ENCODE measurements around the gene MME.

Gene MME

GRCh38 chr3:155084567-155084966 lies 4.4 kb downstream of the MME start:
- no peak for DNase-seq
- Histone ChIP-seq H3K27me3 (peaks cover 21% of the 10 kb centered on the region), H3K4me3 (ENCODE audit: low read depth, low read length) (no peak overlapping the region), H3K36me3 (no peaks in the 10 kb centered on the region), H3K4me1 (no peaks in the 10 kb centered on the region), H3K9me3 (no peaks in the 10 kb centered on the region)
- TF ChIP-seq, protein P1, sequence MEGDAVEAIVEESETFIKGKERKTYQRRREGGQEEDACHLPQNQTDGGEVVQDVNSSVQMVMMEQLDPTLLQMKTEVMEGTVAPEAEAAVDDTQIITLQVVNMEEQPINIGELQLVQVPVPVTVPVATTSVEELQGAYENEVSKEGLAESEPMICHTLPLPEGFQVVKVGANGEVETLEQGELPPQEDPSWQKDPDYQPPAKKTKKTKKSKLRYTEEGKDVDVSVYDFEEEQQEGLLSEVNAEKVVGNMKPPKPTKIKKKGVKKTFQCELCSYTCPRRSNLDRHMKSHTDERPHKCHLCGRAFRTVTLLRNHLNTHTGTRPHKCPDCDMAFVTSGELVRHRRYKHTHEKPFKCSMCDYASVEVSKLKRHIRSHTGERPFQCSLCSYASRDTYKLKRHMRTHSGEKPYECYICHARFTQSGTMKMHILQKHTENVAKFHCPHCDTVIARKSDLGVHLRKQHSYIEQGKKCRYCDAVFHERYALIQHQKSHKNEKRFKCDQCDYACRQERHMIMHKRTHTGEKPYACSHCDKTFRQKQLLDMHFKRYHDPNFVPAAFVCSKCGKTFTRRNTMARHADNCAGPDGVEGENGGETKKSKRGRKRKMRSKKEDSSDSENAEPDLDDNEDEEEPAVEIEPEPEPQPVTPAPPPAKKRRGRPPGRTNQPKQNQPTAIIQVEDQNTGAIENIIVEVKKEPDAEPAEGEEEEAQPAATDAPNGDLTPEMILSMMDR (IDR thresholded peaks at IDR 0.05; ENCODE audit: low read depth, low read length), result no peak

DNA sequence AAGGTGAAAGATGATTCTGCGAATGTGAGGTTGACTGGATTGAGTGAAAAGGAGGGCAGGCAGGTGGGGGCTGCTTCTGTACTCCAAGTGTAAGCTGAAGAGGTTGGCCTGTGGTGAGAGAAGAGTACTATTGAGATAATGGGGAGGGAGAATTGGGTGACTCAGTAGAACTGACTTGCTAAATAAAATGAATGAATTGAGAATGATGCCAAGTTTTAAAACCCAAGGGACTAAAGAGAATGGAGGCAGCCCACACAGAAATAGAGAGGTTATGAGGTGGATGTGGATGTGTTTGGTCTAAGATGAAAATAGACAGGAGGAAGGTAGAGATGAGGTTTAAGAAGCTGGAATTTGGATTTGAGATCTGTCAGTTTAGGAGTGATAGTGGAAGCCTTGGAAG lies 5.9 kb downstream of the MME start:
- H3K4me1 ChIP-seq, result no peaks in the 10 kb centered on the region
- no peak for DNase-seq
- H3K9me3 ChIP-seq, result no peaks in the 10 kb centered on the region

GRCh38 chr3:155088706-155089345 lies 8.7 kb downstream of the MME start:
- Histone ChIP-seq H3K4me1 (no peaks in the 10 kb centered on the region), H3K9me3 (no peaks in the 10 kb centered on the region), H3K27me3 (no peaks in the 10 kb centered on the region), H3K4me3 (ENCODE audit: low read depth, low read length) (no peak overlapping the region), H3K36me3 (no peaks in the 10 kb centered on the region)
- no peak for DNase-seq
- TF ChIP-seq, protein P1 (IDR thresholded peaks at IDR 0.05; ENCODE audit: low read depth, low read length), result no peak

More for the DNA sequence above, 5.9 kb downstream of the MME start:
- no peaks in the 10 kb centered on the region for H3K36me3 ChIP-seq
- H3K4me3 ChIP-seq (ENCODE audit: low read depth, low read length), result no peak overlapping the region
- TF ChIP-seq, protein P1 (IDR thresholded peaks at IDR 0.05; ENCODE audit: low read depth, low read length), result no peak
- peaks cover 7% of the 10 kb centered on the region for H3K27me3 ChIP-seq

- no peaks in the 10 kb centered on the region for H3K27me3 ChIP-seq
- H3K36me3 ChIP-seq, result no peaks in the 10 kb centered on the region
- TF ChIP-seq, protein P1 (IDR thresholded peaks at IDR 0.05; ENCODE audit: low read depth, low read length), result no peak
- H3K4me3 ChIP-seq (ENCODE audit: low read depth, low read length), result no peak overlapping the region
- H3K9me3 ChIP-seq, result no peaks in the 10 kb centered on the region
- no peaks in the 10 kb centered on the region for H3K4me1 ChIP-seq
- no peak for DNase-seq
Measured at GRCh38 chr3:155089495-155089894, 9.4 kb downstream of the MME start.

GRCh38 chr3:155093261-155093660 lies 13.1 kb downstream of the MME start:
- H3K27me3 ChIP-seq, result no peaks in the 10 kb centered on the region
- H3K4me3 ChIP-seq (ENCODE audit: low read depth, low read length), result no peak overlapping the region
- H3K4me1 ChIP-seq, result no peaks in the 10 kb centered on the region
- TF ChIP-seq, protein P1 (IDR thresholded peaks at IDR 0.05; ENCODE audit: low read depth, low read length), result no peak
- no peaks in the 10 kb centered on the region for H3K36me3 ChIP-seq
- no peaks in the 10 kb centered on the region; the same call in 1 of the 2 replicates for H3K9me3 ChIP-seq
- DNase-seq, result no peak

DNA sequence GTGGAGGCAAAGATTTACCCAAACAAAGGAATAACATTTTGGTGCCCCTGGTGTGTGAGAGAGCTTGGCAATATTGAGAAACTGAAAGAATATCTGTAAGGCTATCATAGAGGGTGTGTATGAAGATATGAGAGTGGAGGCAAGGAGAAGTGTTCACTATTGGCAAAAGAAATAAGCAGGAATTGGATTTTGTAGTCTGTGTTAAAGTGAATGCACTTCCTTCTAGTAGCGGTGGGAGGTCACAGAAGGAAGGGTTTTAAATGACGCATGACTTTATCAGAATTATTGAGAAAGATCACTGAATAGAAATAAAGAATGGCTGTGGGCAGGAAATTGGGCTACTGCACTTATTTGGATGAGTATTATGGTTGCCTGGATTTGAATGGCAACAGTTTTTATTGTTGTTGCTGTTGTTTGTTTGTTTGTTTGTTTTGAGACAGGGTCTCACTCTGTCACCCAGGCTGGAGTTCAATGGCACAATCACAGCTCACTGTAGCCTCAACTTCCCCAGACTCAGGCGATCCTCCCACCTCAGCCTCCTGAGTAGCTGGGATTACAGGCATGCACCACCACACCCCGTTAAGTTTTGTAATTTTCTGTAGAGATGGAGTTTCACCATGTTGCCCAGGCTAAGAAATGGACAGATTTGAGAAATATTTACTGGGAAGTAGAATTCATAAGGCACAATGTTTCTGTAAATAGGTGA lies 16.3 kb downstream of the MME start:
- H3K9me3 ChIP-seq, result no peaks in the 10 kb centered on the region; the same call in 1 of the 2 replicates
- no peaks in the 10 kb centered on the region for H3K36me3 ChIP-seq
- no peaks in the 10 kb centered on the region for H3K4me1 ChIP-seq
- DNase-seq, result no peak
- no peak overlapping the region for H3K4me3 ChIP-seq (ENCODE audit: low read depth, low read length)
- no peaks in the 10 kb centered on the region for H3K27me3 ChIP-seq
- TF ChIP-seq, protein P1 (IDR thresholded peaks at IDR 0.05; ENCODE audit: low read depth, low read length), result no peak

Data from BE2C (cell line).